WTC11 (cell line): ENCODE results near the gene KIF21A. TPM values are rescaled to one million over a fixed set of nuclear protein-coding genes. Genes with fewer than 3 reads are reported as not detected.
A peak's percentile ranks its signal among the peaks of the same experiment; 100 is the strongest.

Source experiments
- ATAC-seq: fragments of 200-7000 bp; cut with Tn5 transposase; 2 replicates; pipeline ENCODE4 v1.10.0; 2021; ENCODE audit warnings: mild to moderate bottlenecking, moderate library complexity
- CTCF ChIA-PET: fragments of 300-600 bp; sonication (Branson Sonifier 250); formaldehyde crosslinking; loops from one replicate; lab custom pipeline; 2021; ENCODE audit warnings: antibody characterized with exemption; lab: Charles Lee
- POLR2A ChIA-PET: fragments of 350-600 bp; sonication (Branson Sonifier 250); formaldehyde crosslinking; loops from one replicate; lab custom pipeline; 2021; ENCODE audit warnings: antibody characterized with exemption; lab: Charles Lee
- DNase-seq: peaks from one replicate; pipeline ENCODE4 v3.0.0; 2021; ENCODE audit warnings: low spot score
- H3K27ac Mint-ChIP-seq: 2 replicates; pipeline ENCODE4 v1.8.0; 2021; ENCODE audit warnings: mixed read lengths
- H3K27me3 Mint-ChIP-seq: 2 replicates; pipeline ENCODE4 v1.8.0; 2021; ENCODE audit warnings: low read depth, mild to moderate bottlenecking, moderate library complexity, mixed read lengths
- H3K36me3 Mint-ChIP-seq: 2 replicates; pipeline ENCODE4 v1.8.0; 2021; ENCODE audit warnings: mixed read lengths
- H3K4me1 Mint-ChIP-seq: 2 replicates; pipeline ENCODE4 v1.8.0; 2022; ENCODE audit warnings: mixed read lengths
- H3K4me3 Mint-ChIP-seq: 2 replicates; pipeline ENCODE4 v1.8.0; 2021; ENCODE audit warnings: mild to moderate bottlenecking, moderate library complexity, mixed read lengths
- H3K9me3 Mint-ChIP-seq: 2 replicates; pipeline ENCODE4 v1.8.0; 2021; ENCODE audit warnings: mixed read lengths
- ARID4B ChIP-seq: sonication (generic); formaldehyde crosslinking; IDR thresholded peaks from 2 replicates; pipeline ENCODE4 v1.8.0; 2023; ENCODE audit warnings: missing genetic modification reagents, mild to moderate bottlenecking, borderline replicate concordance
- ETV6 ChIP-seq: sonication (generic); formaldehyde crosslinking; IDR thresholded peaks from 2 replicates; pipeline ENCODE4 v1.8.1; 2022; ENCODE audit warnings: mild to moderate bottlenecking, missing genetic modification reagents
- HMGA2 ChIP-seq: fragments of 250-450 bp; sonication (Bioruptor Pico); IDR thresholded peaks from 2 replicates; pipeline ENCODE4 v1.4.0; 2021; ENCODE audit warnings: mild to moderate bottlenecking, moderate library complexity
- JAZF1 ChIP-seq: fragments of 250-450 bp; sonication (Bioruptor Pico); IDR thresholded peaks from 2 replicates; pipeline ENCODE4 v1.9.0; 2021; ENCODE audit warnings: moderate library complexity, mild to moderate bottlenecking, inconsistent platforms
- JUN ChIP-seq: sonication (generic); formaldehyde crosslinking; IDR thresholded peaks from 2 replicates; pipeline ENCODE4 v1.8.0; 2023; ENCODE audit warnings: mild to moderate bottlenecking, missing genetic modification reagents
- MXD4 ChIP-seq: fragments of 250-450 bp; sonication (Bioruptor Pico); IDR thresholded peaks from 2 replicates; pipeline ENCODE4 v1.8.0; 2021; ENCODE audit warnings: mild to moderate bottlenecking, moderate library complexity, borderline replicate concordance
- NFE2L1 ChIP-seq: sonication (generic); formaldehyde crosslinking; IDR thresholded peaks from 2 replicates; pipeline ENCODE4 v1.8.1; 2023; ENCODE audit warnings: missing genetic modification reagents
- SMAD3 ChIP-seq: sonication (generic); formaldehyde crosslinking; IDR thresholded peaks from 2 replicates; pipeline ENCODE4 v1.8.0; 2022; ENCODE audit warnings: missing genetic modification reagents, mild to moderate bottlenecking, borderline replicate concordance
- STAT6 ChIP-seq: sonication (generic); formaldehyde crosslinking; conservative IDR thresholded peaks from 2 replicates; pipeline ENCODE4 v1.8.1; 2023; ENCODE audit warnings: mild to moderate bottlenecking, low read depth, missing genetic modification reagents, moderate library complexity
- ZNF232 ChIP-seq: sonication (generic); formaldehyde crosslinking; IDR thresholded peaks from 2 replicates; pipeline ENCODE4 v1.8.0; 2022; ENCODE audit warnings: mild to moderate bottlenecking, missing genetic modification reagents
- ZNF317 ChIP-seq: sonication (generic); formaldehyde crosslinking; IDR thresholded peaks from 2 replicates; pipeline ENCODE4 v1.8.1; 2023; ENCODE audit warnings: low read depth, mild to moderate bottlenecking, moderate library complexity, missing genetic modification reagents, borderline replicate concordance
- ZNF532 ChIP-seq: fragments of 250-450 bp; sonication (Bioruptor Pico); IDR thresholded peaks from 2 replicates; pipeline ENCODE4 v1.9.0; 2021; ENCODE audit warnings: mild to moderate bottlenecking, borderline replicate concordance
- ZNF671 ChIP-seq: fragments of 250-450 bp; sonication (Bioruptor Pico); IDR thresholded peaks from 2 replicates; pipeline ENCODE4 v1.8.0; 2021; ENCODE audit warnings: mild to moderate bottlenecking
- total RNA-seq: library from RNA; stranded (reverse); gene quantifications from 3 replicates; pipeline ENCODE4 v1.2.3, GENCODE V29; 2021

KIF21A gene
- total RNA-seq, 1 experiment from 2014 or later = 34.7 TPM

- H3K27me3 Mint-ChIP-seq = peaks cover 10% of the 10 kb centered on the region; the same call in 1 of the 2 replicates
- no peak for ATAC-seq
- TF ChIP-seq STAT6 = no peak
- no peak for TF ChIP-seq ARID4B
- no peak for TF ChIP-seq ZNF317 (CRISPR knock-in tag)
- TF ChIP-seq MXD4 = no peak
- no peak for TF ChIP-seq ZNF532
- TF ChIP-seq ZNF671 (CRISPR knock-in tag) = no peak
- no peak for TF ChIP-seq JUN (CRISPR knock-in tag)
- TF ChIP-seq ZNF232 = no peak
- no peak for TF ChIP-seq SMAD3 (CRISPR knock-in tag)
- no peak for TF ChIP-seq NFE2L1 (CRISPR knock-in tag)
- no peak for TF ChIP-seq JAZF1
- no peaks in the 10 kb centered on the region for H3K36me3 Mint-ChIP-seq
- H3K4me3 Mint-ChIP-seq = peak overlapping the region; percentile 90
- H3K27ac Mint-ChIP-seq = 0 out of 2 replicates have a peak overlapping the region, but pooled peaks have one; percentile 17
- ChIA-PET CTCF (no interaction called here), POLR2A (no interaction called here)
- no peak for DNase-seq
- H3K9me3 Mint-ChIP-seq = no peaks in the 10 kb centered on the region
- peaks cover 60% of the 10 kb centered on the region for H3K4me1 Mint-ChIP-seq
Measured at GRCh38 chr12:39441189-39441962, 1.5 kb downstream of the KIF21A start.

DNA sequence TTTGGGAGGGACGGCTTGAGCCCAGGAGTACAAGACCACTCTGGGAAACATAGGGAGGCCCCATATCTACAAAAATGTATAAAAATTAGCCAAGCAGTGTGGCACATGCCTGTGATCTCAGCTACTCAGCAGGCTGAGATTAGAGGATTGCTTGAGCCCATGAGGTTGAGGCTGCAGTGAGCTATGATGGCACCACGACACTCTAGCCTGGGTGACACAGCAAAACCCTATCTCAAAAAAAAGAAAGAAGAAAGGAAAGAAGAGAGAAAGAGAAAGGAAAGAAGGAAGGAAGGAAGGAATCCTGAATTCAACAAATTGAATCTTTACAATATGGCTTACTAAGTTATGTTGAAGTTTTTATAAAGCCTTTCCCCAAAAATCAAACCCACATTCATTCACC is 2.1 kb downstream of the KIF21A start:
- peak overlapping the region; percentile 90 for H3K4me3 Mint-ChIP-seq
- peak overlapping the region; percentile 17; the same call in 1 of the 2 replicates for H3K27ac Mint-ChIP-seq
- H3K36me3 Mint-ChIP-seq = no peaks in the 10 kb centered on the region
- DNase-seq (no peak), ATAC-seq (no peak)
- peaks cover 10% of the 10 kb centered on the region; the same call in 1 of the 2 replicates for H3K27me3 Mint-ChIP-seq
- peaks cover 61% of the 10 kb centered on the region for H3K4me1 Mint-ChIP-seq
- no peaks in the 10 kb centered on the region for H3K9me3 Mint-ChIP-seq
- ChIA-PET POLR2A (no interaction called here), CTCF (interaction anchor here (0.6 kb wide), 1 partner anchor 14 kb away, joined by 3 read pairs; no protein-coding TSS in a partner anchor)
- TF ChIP-seq ETV6 (CRISPR knock-in tag) (no peak), HMGA2 (CRISPR knock-in tag) (no peak)
